HL-60/S4 treated with retinoic acid at 250 ng/mL for 4 days and 3 days (cell line): ENCODE results near the gene RHOV.

Source experiments
- in situ Hi-C: fragments of 300-500 bp; cut with MboI; formaldehyde crosslinking; loops from 2 replicates; pipeline ENCODE4 v1.7.0; 2022; ENCODE audit warnings: low sequenced_read_pairs

Gene RHOV

GRCh38 chr15:40873694-40874561, at the start of gene RHOV:
TSS of gene RHOV (minus strand) at chr15:40874234. CDS start at chr15:40874139, 95 bp downstream.
- in situ Hi-C loops = no loop called here

- in situ Hi-C loops = no loop called here
Observed at GRCh38 chr15:40923551-40923950, 49.5 kb upstream of the RHOV start.

GRCh38 chr15:40922608-40923005, 48.6 kb upstream of the RHOV start:
- in situ Hi-C loops = no loop called here

- in situ Hi-C loops = no loop called here
Observed at GRCh38 chr15:40921949-40922607, 48.0 kb upstream of the RHOV start.

- in situ Hi-C loops = no loop called here
Observed at GRCh38 chr15:40918799-40919392, 44.9 kb upstream of the RHOV start.

GRCh38 chr15:40918146-40918798, 44.2 kb upstream of the RHOV start:
- in situ Hi-C loops = no loop called here

GRCh38 chr15:40917585-40917984, 43.6 kb upstream of the RHOV start:
- in situ Hi-C loops = no loop called here

- in situ Hi-C loops = no loop called here
Observed at GRCh38 chr15:40915679-40916078, 41.6 kb upstream of the RHOV start.

- in situ Hi-C loops = no loop called here
Observed at GRCh38 chr15:40915116-40915661, 41.2 kb upstream of the RHOV start.

GRCh38 chr15:40914486-40914885, 40.5 kb upstream of the RHOV start:
- in situ Hi-C loops = no loop called here

- in situ Hi-C loops = no loop called here
Observed at GRCh38 chr15:40914013-40914412, 40.0 kb upstream of the RHOV start.

GRCh38 chr15:40912478-40912877, 38.4 kb upstream of the RHOV start:
- in situ Hi-C loops = no loop called here

GRCh38 chr15:40911693-40912092, 37.7 kb upstream of the RHOV start:
- in situ Hi-C loops = no loop called here

- in situ Hi-C loops = no loop called here
Observed at GRCh38 chr15:40911141-40911540, 37.1 kb upstream of the RHOV start.

- in situ Hi-C loops = loop anchor here (10.0 kb wide), 1 partner anchor 275 kb away; no protein-coding TSS in a partner anchor
Observed at GRCh38 chr15:40909662-40910630, 35.9 kb upstream of the RHOV start.

GRCh38 chr15:40908095-40908494, 34.1 kb upstream of the RHOV start:
- in situ Hi-C loops = loop anchor here (10.0 kb wide), 1 partner anchor 277 kb away; no protein-coding TSS in a partner anchor

GRCh38 chr15:40906991-40907802, 33.2 kb upstream of the RHOV start:
- in situ Hi-C loops = loop anchor here (10.0 kb wide), 1 partner anchor 278 kb away; no protein-coding TSS in a partner anchor

GRCh38 chr15:40906091-40906990, 32.3 kb upstream of the RHOV start:
- in situ Hi-C loops = loop anchor here (10.0 kb wide), 1 partner anchor 278 kb away; no protein-coding TSS in a partner anchor
